MM.1S (cell line): Measurements from ENCODE around the gene IL17RD.
A peak's percentile ranks its signal among the peaks of the same experiment; 100 is the strongest.

Experiments used
- EZH2 ChIP-seq: fragments of 300-600 bp; sonication (generic); optimal IDR thresholded peaks from 2 replicates; pipeline ENCODE3; 2017; ENCODE audit warnings: low read depth, mild to moderate bottlenecking, antibody characterized with exemption, low read length, mixed read lengths
- EZH2phosphoT487 ChIP-seq: fragments of 300-600 bp; sonication (generic); IDR thresholded peaks from 2 replicates; pipeline ENCODE4 v1.6.1; 2018; ENCODE audit warnings: antibody characterized with exemption, low read length
- TF ChIP-seq, protein P1 (sequence below): fragments of 300-600 bp; sonication (generic); IDR thresholded peaks from 2 replicates; pipeline ENCODE4 v1.5.1; 2016; ENCODE audit warnings: antibody characterized with exemption, low read length, mixed read lengths

DNA sequence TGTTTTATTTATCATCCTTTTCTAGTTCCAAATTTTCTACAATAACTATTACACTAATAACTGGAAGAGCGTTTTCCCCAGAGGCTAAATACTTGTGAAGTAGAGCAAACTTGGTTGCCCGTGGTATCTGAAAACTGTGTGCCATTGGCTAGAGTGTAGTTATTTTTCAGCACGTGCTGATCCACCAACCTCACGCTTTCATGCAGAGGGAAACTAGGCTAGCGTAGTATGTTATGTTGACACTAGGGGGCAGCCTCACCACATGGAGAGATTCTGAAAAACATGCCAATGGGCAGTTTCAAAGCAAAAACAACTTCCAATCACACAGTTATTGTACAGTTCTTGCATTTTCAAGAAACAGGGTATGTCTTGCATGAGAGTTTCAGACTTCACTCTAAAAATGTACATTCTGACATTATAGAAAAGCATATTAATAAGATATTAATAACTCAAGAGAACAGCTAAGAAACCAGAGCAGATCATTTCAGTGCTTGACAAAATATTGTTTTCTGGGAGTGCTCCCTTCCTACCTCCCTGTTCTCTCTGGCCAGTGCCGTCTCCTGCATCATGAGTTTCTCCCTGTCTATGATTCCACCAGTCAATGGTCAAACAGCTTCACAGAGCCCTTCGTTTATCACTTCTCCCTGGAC is 65.0 kb downstream of the IL17RD start:
- TF ChIP-seq, protein P1, sequence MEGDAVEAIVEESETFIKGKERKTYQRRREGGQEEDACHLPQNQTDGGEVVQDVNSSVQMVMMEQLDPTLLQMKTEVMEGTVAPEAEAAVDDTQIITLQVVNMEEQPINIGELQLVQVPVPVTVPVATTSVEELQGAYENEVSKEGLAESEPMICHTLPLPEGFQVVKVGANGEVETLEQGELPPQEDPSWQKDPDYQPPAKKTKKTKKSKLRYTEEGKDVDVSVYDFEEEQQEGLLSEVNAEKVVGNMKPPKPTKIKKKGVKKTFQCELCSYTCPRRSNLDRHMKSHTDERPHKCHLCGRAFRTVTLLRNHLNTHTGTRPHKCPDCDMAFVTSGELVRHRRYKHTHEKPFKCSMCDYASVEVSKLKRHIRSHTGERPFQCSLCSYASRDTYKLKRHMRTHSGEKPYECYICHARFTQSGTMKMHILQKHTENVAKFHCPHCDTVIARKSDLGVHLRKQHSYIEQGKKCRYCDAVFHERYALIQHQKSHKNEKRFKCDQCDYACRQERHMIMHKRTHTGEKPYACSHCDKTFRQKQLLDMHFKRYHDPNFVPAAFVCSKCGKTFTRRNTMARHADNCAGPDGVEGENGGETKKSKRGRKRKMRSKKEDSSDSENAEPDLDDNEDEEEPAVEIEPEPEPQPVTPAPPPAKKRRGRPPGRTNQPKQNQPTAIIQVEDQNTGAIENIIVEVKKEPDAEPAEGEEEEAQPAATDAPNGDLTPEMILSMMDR, result peak; percentile 95
- no peak for TF ChIP-seq EZH2
- no peak for TF ChIP-seq EZH2phosphoT487
